ENCODE data around the gene S100B. TPM values are rescaled to one million over a fixed set of nuclear protein-coding genes. Genes with fewer than 3 reads are reported as not detected.

The S100B gene
- polyA plus RNA-seq, 3 donors = 1.2 to 3.5 (median 1.7) TPM

DNA sequence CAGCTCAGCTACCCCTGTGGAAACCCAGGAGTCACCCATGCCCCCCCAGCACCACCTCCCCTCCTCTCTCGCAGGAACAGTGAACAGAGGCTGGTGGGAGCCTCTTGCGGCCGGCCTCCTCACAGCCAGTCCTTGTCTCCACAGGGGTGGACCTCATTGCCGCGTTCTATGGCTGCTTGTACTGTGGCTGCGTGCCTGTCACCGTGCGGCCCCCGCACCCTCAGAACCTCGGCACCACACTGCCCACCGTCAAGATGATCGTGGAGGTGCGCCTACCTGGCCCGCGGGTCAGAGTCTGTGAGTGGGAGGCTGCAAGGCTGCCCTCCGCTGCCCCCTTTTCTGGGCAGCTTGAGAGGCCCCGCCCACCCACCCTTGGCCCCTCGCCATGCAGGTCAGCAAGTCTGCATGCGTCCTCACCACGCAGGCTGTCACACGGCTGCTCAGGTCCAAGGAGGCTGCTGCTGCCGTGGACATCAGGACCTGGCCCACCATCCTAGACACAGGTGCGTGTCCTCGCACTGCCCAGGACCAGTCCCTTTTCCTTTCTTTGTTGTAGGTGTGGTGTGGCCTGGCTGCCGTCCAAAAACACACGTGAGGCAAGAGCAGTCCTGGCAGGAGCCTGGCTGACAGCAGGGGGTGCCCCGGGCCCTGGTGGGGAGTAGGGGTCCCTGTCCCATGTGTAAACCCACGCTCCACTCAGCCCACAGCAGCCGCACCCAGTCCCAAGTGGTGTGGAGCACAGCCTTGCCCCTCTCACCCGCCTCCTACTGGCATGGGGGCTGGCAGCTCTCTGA, 50.3 kb downstream of the S100B start:
- DNase-seq (ENCODE audit: extremely low read depth in 1 of 11, low read depth in 9 of 11, low spot score in 4 of 11) = no peak

DNA sequence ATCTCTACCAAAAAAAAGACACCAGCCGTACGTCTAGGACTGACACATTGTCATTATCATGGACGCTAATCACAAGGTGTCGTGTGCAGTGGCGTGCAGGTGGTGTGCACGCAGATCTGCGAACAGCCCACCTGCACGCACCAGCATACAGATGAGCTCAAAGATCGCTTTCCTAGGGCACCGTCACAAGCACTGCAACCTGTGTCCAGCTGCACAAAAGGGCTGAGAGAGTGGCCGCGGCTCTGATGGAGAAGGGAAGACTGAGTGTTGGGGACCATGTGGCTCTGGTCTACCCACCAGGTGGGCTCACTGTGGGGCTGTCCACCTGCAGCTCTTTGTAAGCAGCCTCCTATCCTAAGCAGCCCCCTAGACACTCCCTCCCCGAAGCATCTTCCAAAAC, 50.9 kb downstream of the S100B start:
- DNase-seq (ENCODE audit: extremely low read depth in 1 of 11, low read depth in 9 of 11, low spot score in 4 of 11) = no peak

DNA sequence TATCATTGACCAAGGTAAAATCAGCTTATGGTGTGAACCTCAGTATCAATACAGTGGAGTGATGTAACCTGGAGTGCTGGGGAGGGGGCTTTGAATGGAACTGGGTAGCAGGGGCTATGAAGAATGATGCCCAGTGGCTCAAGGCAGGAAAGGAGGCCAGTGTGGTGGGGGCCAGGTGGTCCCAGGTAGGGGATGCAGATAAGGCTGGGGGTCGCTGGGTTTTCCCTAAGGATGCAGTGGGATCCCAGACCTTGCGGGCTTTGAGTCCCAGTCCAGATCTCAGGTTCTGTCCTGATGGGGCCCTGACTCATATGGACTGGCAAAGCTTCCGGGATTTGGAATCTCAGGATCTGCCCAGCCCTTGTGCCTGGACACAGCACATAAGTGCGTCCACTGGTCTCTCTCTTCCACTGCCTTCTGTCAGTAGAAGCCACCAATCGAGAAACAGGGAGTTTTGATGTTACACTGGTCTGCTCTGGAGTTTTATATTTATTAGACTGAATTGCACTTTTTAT, 52.0 kb downstream of the S100B start:
- no peak for DNase-seq (ENCODE audit: extremely low read depth in 1 of 11, low read depth in 9 of 11, low spot score in 4 of 11)

DNA sequence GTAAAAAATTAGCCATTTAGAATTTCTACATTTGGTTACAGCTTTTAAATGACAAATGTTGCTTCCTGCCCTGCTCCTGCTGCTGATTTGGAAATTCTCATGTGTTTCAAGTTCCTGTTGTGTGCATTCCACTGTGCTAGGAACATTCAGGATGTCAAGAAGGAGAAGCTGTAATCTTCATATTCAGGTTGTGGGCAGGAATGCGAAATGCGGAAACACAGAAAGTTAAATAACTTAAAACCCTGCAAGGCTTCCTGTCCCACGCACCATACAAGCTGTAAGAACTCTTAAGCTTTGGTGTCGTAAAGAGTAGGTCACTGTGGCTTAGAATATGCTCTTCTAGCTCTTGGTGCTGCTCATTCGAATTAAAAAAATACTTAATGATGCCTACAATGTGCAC, 52.6 kb downstream of the S100B start:
- no peak for DNase-seq (ENCODE audit: extremely low read depth in 1 of 11, low read depth in 9 of 11, low spot score in 4 of 11)

DNA sequence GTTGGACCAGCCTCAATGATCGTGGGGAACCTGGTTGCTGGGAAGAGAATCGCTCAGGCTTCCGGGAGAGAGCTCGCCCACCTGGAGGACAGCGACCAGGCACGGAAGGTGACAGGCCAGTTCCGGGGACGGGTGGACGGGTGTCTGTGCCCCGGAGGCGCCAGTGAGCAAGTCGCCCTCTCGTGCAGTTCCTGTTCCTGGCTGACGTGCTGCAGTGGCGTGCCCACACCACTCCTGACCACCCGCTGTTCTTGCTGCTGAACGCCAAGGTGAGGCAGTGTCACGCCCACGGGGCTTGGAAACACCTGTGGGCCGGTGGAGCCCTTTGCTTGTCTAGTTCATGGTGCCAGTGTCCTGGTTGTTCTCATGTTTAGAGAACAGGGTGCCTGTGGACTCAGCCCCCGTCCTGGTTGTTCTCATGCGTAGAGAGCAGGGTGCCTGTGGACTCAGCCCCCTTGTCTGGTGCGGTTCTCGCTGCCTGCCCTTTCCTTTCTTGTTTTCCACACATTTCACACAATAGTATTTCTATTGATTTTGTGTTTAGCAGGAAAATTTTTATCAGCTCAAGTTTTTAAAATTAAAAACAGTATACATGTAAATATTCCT, 53.1 kb downstream of the S100B start:
- DNase-seq (ENCODE audit: extremely low read depth in 1 of 11, low read depth in 9 of 11, low spot score in 4 of 11) = no peak

- no peak for DNase-seq (ENCODE audit: extremely low read depth in 1 of 11, low read depth in 9 of 11, low spot score in 4 of 11)
Observed at GRCh38 chr21:46550116-46550941, 54.6 kb downstream of the S100B start.

GRCh38 chr21:46549650-46550049, 55.2 kb downstream of the S100B start:
- no peak for DNase-seq (ENCODE audit: extremely low read depth in 1 of 11, low read depth in 9 of 11, low spot score in 4 of 11)

Other genes starting within 250 kb of the S100B start
- 10 to 100 TPM; 29.4 to 52.3 (median 33.3) TPM for gene DIP2A, start 146.2 kb downstream of the S100B start, polyA plus RNA-seq (ENCODE audit: insufficient read length in 3 of 3)
- 100 to 1,000 TPM; 119 to 132 (median 122) TPM for gene PRMT2, start 30.6 kb upstream of the S100B start, polyA plus RNA-seq (ENCODE audit: insufficient read length in 3 of 3)